GM12891 (cell line): ENCODE measurements around the gene FAF2.
"Not testable (repeated sequence)": the region's sequence is repeated elsewhere in the genome, so short reads cannot be mapped to it uniquely, and the experiment has no call there.

Experiments used
- DNase-seq: peaks from one replicate; pipeline ENCODE4 v3.0.0; 2011; ENCODE audit warnings: low spot score; ENCODE audit not compliant: insufficient read length
- FAIRE-seq: peaks from 2 replicates; lab custom pipeline; 2011; peaks lifted over from hg19 to GRCh38; lab: Jason Lieb, UNC
- PAX5 ChIP-seq: IDR thresholded peaks from 2 replicates; pipeline ENCODE4 v1.6.1; 2011; ENCODE audit warnings: low read length, moderate library complexity, mild to moderate bottlenecking; ENCODE audit not compliant: insufficient read depth, severe bottlenecking
- POLR2A ChIP-seq: IDR thresholded peaks from 2 replicates; pipeline ENCODE4 v1.6.1; 2011; ENCODE audit warnings: low read depth, low read length, control low read depth
- POLR2AphosphoS5 ChIP-seq: IDR thresholded peaks from 2 replicates; pipeline ENCODE4 v1.6.1; 2011; ENCODE audit warnings: low read depth, low read length, control low read depth
- POU2F2 ChIP-seq: IDR thresholded peaks from 2 replicates; pipeline ENCODE4 v1.6.1; 2011; ENCODE audit warnings: low read depth, mild to moderate bottlenecking, control low read depth, low read length, moderate library complexity
- SPI1 ChIP-seq: IDR thresholded peaks from 2 replicates; pipeline ENCODE4 v1.6.1; 2011; ENCODE audit warnings: low read depth, low read length, control low read depth
- TAF1 ChIP-seq: IDR thresholded peaks from 2 replicates; pipeline ENCODE4 v1.6.1; 2011; ENCODE audit warnings: low read depth, low read length, control low read depth

Gene FAF2

GRCh38 chr5:176481711-176482110, 33.5 kb downstream of the FAF2 start:
- no peak for FAIRE-seq
- TF ChIP-seq TAF1 (no peak), POLR2AphosphoS5 (no peak), SPI1 (no peak), PAX5 (no peak)
- DNase-seq, result no peak

GRCh38 chr5:176485176-176485575, 37.0 kb downstream of the FAF2 start:
- no peak for FAIRE-seq
- TF ChIP-seq PAX5 (no peak), SPI1 (no peak), POLR2A (no peak), TAF1 (no peak), POU2F2 (no peak), POLR2AphosphoS5 (no peak)
- no peak for DNase-seq

- FAIRE-seq (no peak), DNase-seq (no peak)
- TF ChIP-seq POU2F2, result no peak
- TF ChIP-seq PAX5, result no peak
- no peak for TF ChIP-seq POLR2A
- TF ChIP-seq TAF1, result no peak
- TF ChIP-seq POLR2AphosphoS5, result no peak
- TF ChIP-seq SPI1, result no peak
These were observed 38.1 kb downstream of the FAF2 start for GRCh38 chr5:176486189-176486757.

- DNase-seq, FAIRE-seq: not testable (repeated sequence)
These were observed 39.0 kb downstream of the FAF2 start for GRCh38 chr5:176487160-176487559.

- DNase-seq, result no peak
- no peak for FAIRE-seq
- no peak for TF ChIP-seq POU2F2
- TF ChIP-seq TAF1, result no peak
- TF ChIP-seq POLR2A, result no peak
- no peak for TF ChIP-seq POLR2AphosphoS5
- no peak for TF ChIP-seq SPI1
- no peak for TF ChIP-seq PAX5
These were observed 40.9 kb downstream of the FAF2 start for GRCh38 chr5:176489077-176489476.

GRCh38 chr5:176490301-176490700, 42.1 kb downstream of the FAF2 start:
- no peak for FAIRE-seq
- TF ChIP-seq TAF1, result no peak
- no peak for TF ChIP-seq POLR2AphosphoS5
- no peak for TF ChIP-seq PAX5
- TF ChIP-seq POU2F2, result no peak
- no peak for TF ChIP-seq POLR2A
- TF ChIP-seq SPI1, result no peak
- DNase-seq, result no peak

GRCh38 chr5:176491101-176491502, 42.9 kb downstream of the FAF2 start:
- TF ChIP-seq POLR2A (no peak), POLR2AphosphoS5 (no peak), PAX5 (no peak), TAF1 (no peak), POU2F2 (no peak), SPI1 (no peak)
- DNase-seq (no peak), FAIRE-seq (no peak)

- TF ChIP-seq POU2F2, result no peak
- TF ChIP-seq POLR2AphosphoS5, result no peak
- TF ChIP-seq SPI1, result no peak
- no peak for TF ChIP-seq TAF1
- no peak for TF ChIP-seq POLR2A
- TF ChIP-seq PAX5, result no peak
- DNase-seq (no peak), FAIRE-seq (no peak)
These were observed 43.7 kb downstream of the FAF2 start for GRCh38 chr5:176491901-176492300.

GRCh38 chr5:176492431-176492830, 44.2 kb downstream of the FAF2 start:
- FAIRE-seq (no peak), DNase-seq (no peak)
- TF ChIP-seq POU2F2, result no peak
- TF ChIP-seq PAX5, result no peak
- no peak for TF ChIP-seq TAF1
- no peak for TF ChIP-seq POLR2AphosphoS5
- TF ChIP-seq SPI1, result no peak
- TF ChIP-seq POLR2A, result no peak

GRCh38 chr5:176497852-176498251, 49.7 kb downstream of the FAF2 start:
- FAIRE-seq, result no peak
- TF ChIP-seq PAX5, result no peak
- no peak for TF ChIP-seq POU2F2
- TF ChIP-seq POLR2AphosphoS5, result no peak
- TF ChIP-seq POLR2A, result no peak
- no peak for TF ChIP-seq TAF1
- no peak for TF ChIP-seq SPI1

More at GRCh38 chr5:176497852-176498251, 49.7 kb downstream of the FAF2 start:
- DNase-seq, result no peak
